Gastrocnemius medialis (tissue), 4 donors: ENCODE results near the gene DNASE1L2. TPM values are rescaled to one million over a fixed set of nuclear protein-coding genes. Genes with fewer than 3 reads are reported as not detected.

Experiments used
- ATAC-seq, 2 donors: fragments of 150-250 bp; one replicate each; pipeline ENCODE4 v1.9.1; 2016
- DNase-seq, 2 donors: peaks; one replicate each; pipeline ENCODE4 v3.0.0-alpha.2; 2019
- H3K27ac ChIP-seq, 4 donors: fragments of 200-600 bp; sonication (generic); 1 replicate in 1 of 4; 2 replicates in 3 of 4; pipeline ENCODE4 v1.5.1; 2016 to 2018; ENCODE audit warnings: mild to moderate bottlenecking in 2 of 4, moderate library complexity in 1 of 4
- H3K27me3 ChIP-seq, 3 donors: fragments of 200-600 bp; sonication (generic) in 2 of 3; 1 replicate in 1 of 3; 2 replicates in 2 of 3; pipeline versions ENCODE4 v1.5.1 to v1.6.0; 2016 to 2019; ENCODE audit warnings: mild to moderate bottlenecking in 1 of 3, moderate library complexity in 1 of 3
- H3K36me3 ChIP-seq, 2 donors: fragments of 200-600 bp; sonication (generic) in 1 of 2; one replicate each; pipeline ENCODE4 v1.5.1; 2017 to 2018
- H3K4me1 ChIP-seq, 2 donors: fragments of 200-600 bp; sonication (generic) in 1 of 2; one replicate each; pipeline ENCODE4 v1.5.1; 2016 to 2017; ENCODE audit warnings: mild to moderate bottlenecking in 2 of 2
- H3K4me3 ChIP-seq, 4 donors: fragments of 200-600 bp; sonication (generic) in 3 of 4; 1 replicate in 1 of 4; 2 replicates in 3 of 4; pipeline ENCODE4 v1.5.1; 2016 to 2019; ENCODE audit warnings: mild to moderate bottlenecking in 2 of 4
- H3K9me3 ChIP-seq, 3 donors: fragments of 200-600 bp; sonication (generic) in 2 of 3; 1 replicate in 1 of 3; 2 replicates in 2 of 3; pipeline ENCODE4 v1.5.1; 2016 to 2019
- POLR2A ChIP-seq, 2 donors: fragments of 450-650 bp; IDR thresholded peaks; one replicate each; pipeline ENCODE4 v1.6.1; 2017; ENCODE audit warnings: antibody characterized with exemption in 2 of 2, mild to moderate bottlenecking in 2 of 2, moderate library complexity in 2 of 2
- in situ Hi-C, 4 donors: fragments of 200-750 bp; cut with MboI; loops; one replicate each; pipeline versions ENCODE4 v1.15.0 to v1.8.0; 2017; ENCODE audit warnings: low sequenced_read_pairs in 4 of 4
- intact Hi-C: fragments of 100-400 bp; cut with DNase I; formaldehyde crosslinking; loops from one replicate; pipeline ENCODE4 v1.15.1; 2023; ENCODE audit warnings: low total_unique reads
- total RNA-seq, 4 donors: library from RNA; depleted of rRNA; stranded (reverse); fragments of >200 nt; gene quantifications; one replicate each; pipeline versions ENCODE4 v1.1.0 to v1.2.3, GENCODE V29; 2016
- TF ChIP-seq, protein P1 (sequence below), 5 experiments: fragments of 450-650 bp in 3 of 5; fragments of 200-600 bp in 2 of 5; sonication (generic) in 2 of 5; IDR thresholded peaks in 4 of 5; conservative IDR thresholded peaks in 1 of 5; 1 replicate in 4 of 5; 2 replicates in 1 of 5; pipeline ENCODE4 v1.5.1; 2016 to 2019; ENCODE audit warnings: antibody characterized with exemption in 5 of 5, mild to moderate bottlenecking in 3 of 5, moderate library complexity in 3 of 5

Gene DNASE1L2
- total RNA-seq, 4 donors from 2014 or later, result 0.69 to 2.1 TPM; not detected in 2

- ATAC-seq, result no peak
- no peak for DNase-seq
- no peaks in the 10 kb centered on the region for H3K4me1 ChIP-seq
- H3K9me3 ChIP-seq, result no peaks in the 10 kb centered on the region
- TF ChIP-seq, protein P1, sequence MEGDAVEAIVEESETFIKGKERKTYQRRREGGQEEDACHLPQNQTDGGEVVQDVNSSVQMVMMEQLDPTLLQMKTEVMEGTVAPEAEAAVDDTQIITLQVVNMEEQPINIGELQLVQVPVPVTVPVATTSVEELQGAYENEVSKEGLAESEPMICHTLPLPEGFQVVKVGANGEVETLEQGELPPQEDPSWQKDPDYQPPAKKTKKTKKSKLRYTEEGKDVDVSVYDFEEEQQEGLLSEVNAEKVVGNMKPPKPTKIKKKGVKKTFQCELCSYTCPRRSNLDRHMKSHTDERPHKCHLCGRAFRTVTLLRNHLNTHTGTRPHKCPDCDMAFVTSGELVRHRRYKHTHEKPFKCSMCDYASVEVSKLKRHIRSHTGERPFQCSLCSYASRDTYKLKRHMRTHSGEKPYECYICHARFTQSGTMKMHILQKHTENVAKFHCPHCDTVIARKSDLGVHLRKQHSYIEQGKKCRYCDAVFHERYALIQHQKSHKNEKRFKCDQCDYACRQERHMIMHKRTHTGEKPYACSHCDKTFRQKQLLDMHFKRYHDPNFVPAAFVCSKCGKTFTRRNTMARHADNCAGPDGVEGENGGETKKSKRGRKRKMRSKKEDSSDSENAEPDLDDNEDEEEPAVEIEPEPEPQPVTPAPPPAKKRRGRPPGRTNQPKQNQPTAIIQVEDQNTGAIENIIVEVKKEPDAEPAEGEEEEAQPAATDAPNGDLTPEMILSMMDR (IDR thresholded peaks at IDR 0.05 in 4 of 5, conservative IDR thresholded peaks at IDR 0.05 in 1 of 5), result no peak
- no peak for TF ChIP-seq POLR2A (IDR thresholded peaks at IDR 0.05)
- no peak overlapping the region for H3K4me3 ChIP-seq
- no peak overlapping the region for H3K27ac ChIP-seq
- peaks cover 3 to 8% (median 8%) of the 10 kb centered on the region in 3 donors for H3K27me3 ChIP-seq
- intact Hi-C loops, result no loop called here
- in situ Hi-C loops, result no loop called here
- H3K36me3 ChIP-seq, result no peaks in the 10 kb centered on the region
Measured at GRCh38 chr16:2189252-2189893, 46.9 kb upstream of the DNASE1L2 start.

DNA sequence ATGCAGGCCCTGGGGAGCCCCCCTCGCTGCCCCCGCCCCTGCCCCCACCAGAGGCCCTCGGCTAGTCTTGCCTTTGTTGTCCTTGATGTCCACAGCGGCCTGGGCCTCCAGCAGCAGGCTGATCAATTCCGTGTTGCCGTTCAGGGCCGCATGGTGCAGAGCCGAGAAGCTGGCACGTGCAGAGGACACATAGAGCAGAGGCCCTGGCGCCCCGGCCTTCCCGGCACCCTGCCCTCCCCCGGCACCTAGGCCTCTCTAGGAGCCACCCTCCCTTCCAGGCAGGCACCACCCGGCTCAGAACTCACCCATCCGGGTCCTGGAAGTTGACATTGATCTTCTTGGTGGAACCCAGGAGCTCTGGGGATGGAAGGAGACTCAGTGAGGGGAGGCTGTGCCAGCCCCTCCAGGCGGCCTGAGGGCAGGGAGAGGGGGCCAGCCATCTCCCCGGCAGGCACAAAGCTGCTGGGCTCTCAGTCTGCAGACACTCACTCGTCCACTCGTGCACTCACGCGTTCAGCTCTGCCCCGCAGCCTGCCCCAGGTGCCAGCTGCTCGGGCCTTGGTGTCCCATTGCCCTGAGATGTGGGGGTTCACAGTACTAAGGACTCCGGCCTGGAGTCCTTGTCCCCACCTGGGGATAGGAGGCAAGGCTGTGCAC, 46.1 kb upstream of the DNASE1L2 start:
- ATAC-seq (no peak), DNase-seq (no peak)
- Histone ChIP-seq H3K36me3 (no peaks in the 10 kb centered on the region), H3K4me1 (peaks cover 0 to 2% of the 10 kb centered on the region in 2 donors), H3K27ac (no peak overlapping the region), H3K27me3 (peaks cover 10 to 16% (median 16%) of the 10 kb centered on the region in 3 donors), H3K9me3 (no peaks in the 10 kb centered on the region), H3K4me3 (no peak overlapping the region)
- in situ Hi-C loops (no loop called here), intact Hi-C loops (no loop called here)
- no peak for TF ChIP-seq POLR2A (IDR thresholded peaks at IDR 0.05)
- TF ChIP-seq, protein P1 (IDR thresholded peaks at IDR 0.05 in 4 of 5, conservative IDR thresholded peaks at IDR 0.05 in 1 of 5), result no peak

GRCh38 chr16:2190659-2191445, 45.4 kb upstream of the DNASE1L2 start:
- peaks cover 18 to 23% (median 23%) of the 10 kb centered on the region in 3 donors for H3K27me3 ChIP-seq
- intact Hi-C loops, result no loop called here
- H3K4me3 ChIP-seq, result no peak overlapping the region
- no peak for DNase-seq
- no peaks in the 10 kb centered on the region for H3K36me3 ChIP-seq
- ATAC-seq, result no peak
- H3K9me3 ChIP-seq, result no peaks in the 10 kb centered on the region
- in situ Hi-C loops, result no loop called here
- H3K27ac ChIP-seq, result no peak overlapping the region
- TF ChIP-seq POLR2A (IDR thresholded peaks at IDR 0.05), result no peak
- peaks cover 7 to 9% of the 10 kb centered on the region in 2 donors for H3K4me1 ChIP-seq

GRCh38 chr16:2191446-2191706, 44.9 kb upstream of the DNASE1L2 start:
- Histone ChIP-seq H3K27ac (no peak overlapping the region), H3K4me1 (peaks cover 7 to 10% of the 10 kb centered on the region in 2 donors), H3K36me3 (no peaks in the 10 kb centered on the region), H3K4me3 (no peak overlapping the region), H3K27me3 (peaks cover 20 to 26% (median 24%) of the 10 kb centered on the region in 3 donors), H3K9me3 (no peaks in the 10 kb centered on the region)
- DNase-seq, result no peak
- intact Hi-C loops, result no loop called here
- ATAC-seq, result no peak
- in situ Hi-C loops, result no loop called here
- TF ChIP-seq, protein P1 (IDR thresholded peaks at IDR 0.05 in 4 of 5, conservative IDR thresholded peaks at IDR 0.05 in 1 of 5), result no peak
- TF ChIP-seq POLR2A (IDR thresholded peaks at IDR 0.05), result no peak
